TTC549 (cell line): Measurements from ENCODE around the gene ADAMTS9.
"Not testable (repeated sequence)": the region's sequence is repeated elsewhere in the genome, so short reads cannot be mapped to it uniquely, and the experiment has no call there.

Experiments
- FAIRE-seq: peaks from 2 replicates; lab custom pipeline; 2012; peaks lifted over from hg19 to GRCh38; lab: Jason Lieb, UNC

Gene ADAMTS9

DNA sequence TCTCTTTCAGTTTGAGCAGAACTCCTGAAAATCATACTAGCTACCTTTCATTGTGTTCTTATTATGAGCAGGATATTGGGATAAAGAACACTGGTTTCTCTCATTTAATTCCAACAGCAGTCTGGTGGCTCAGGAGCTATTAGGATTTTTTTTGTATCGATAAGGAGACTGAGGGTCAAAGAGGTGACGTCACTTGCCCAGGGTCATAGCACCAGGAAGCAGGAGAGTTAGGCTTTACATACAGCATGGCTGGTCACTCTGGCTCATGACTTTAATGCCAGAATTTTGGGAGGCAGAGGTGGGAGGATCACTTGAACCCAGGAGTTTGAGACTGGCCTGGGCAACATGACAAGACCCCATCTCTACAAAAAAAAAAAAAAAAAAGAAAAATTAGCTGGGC is 113.6 kb downstream of the ADAMTS9 start:
- no peak for FAIRE-seq

- FAIRE-seq, result no peak
Observed at GRCh38 chr3:64571982-64572381, 115.8 kb downstream of the ADAMTS9 start.

- FAIRE-seq, result no peak
Observed at GRCh38 chr3:64568895-64569517, 118.8 kb downstream of the ADAMTS9 start.

DNA sequence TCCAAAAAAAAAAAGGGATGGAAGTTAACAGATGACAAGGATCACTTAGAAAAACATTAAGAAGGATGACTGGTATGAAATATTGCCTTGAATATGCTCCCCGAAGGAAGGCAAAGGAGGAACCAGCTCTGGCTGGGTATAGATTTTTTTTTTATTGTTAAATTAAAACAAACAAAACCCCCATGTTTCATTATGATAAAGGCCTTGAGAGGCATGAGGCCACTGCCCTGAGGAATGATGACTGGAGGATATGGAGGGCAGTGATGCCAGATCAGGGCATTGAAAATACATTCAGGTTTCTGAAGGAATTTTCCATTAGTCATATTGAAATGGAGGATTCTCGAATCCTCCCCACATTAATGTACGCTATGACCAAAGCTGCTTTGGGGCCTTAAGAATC is 120.9 kb downstream of the ADAMTS9 start:
- FAIRE-seq, result no peak

DNA sequence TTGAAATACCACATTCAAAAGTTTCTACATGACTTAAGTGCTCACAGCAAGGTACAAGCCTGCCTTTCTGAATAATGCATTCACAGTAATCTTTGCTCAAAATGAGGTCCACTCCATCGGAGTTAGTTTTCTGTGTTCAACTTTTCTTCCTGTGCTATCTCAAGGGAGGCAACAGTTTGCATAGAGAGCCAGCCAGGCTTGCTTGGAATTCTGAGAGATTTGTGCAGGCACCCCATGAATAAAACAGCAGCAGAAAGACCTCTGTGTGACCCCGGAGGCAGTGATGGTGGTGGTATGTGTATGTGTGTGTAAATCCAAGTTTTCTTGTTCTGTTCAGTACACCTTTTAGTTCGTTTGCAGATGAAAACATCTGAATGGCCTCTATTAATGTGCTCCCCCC is 124.0 kb downstream of the ADAMTS9 start:
- no peak for FAIRE-seq

- no peak for FAIRE-seq
Observed at GRCh38 chr3:64561868-64562267, 125.9 kb downstream of the ADAMTS9 start.

DNA sequence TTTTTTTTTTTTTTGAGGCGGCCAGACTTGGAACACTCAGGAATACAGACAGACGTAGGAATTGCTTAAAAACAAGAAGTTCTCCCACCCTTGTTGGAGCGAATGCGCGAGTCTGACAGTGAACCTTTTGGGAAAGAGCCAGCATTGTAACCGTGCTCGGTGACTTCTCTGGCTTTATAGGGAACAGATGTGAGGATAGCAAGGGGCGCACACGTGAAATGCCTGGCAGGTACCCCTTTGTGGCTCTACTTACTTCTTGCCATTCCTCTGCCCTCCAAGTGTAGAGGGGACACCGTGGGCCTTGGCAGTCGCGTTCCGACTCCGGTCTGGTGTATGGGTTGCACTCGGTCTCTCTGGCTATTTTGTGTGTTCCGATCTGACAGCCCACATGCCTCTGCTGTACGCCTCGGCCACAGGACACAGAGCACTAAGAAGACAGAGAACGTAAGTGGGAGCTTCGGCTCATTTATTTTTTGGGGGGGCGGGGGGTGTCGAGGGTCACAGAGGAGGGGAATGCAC is 126.4 kb downstream of the ADAMTS9 start:
- no peak for FAIRE-seq

DNA sequence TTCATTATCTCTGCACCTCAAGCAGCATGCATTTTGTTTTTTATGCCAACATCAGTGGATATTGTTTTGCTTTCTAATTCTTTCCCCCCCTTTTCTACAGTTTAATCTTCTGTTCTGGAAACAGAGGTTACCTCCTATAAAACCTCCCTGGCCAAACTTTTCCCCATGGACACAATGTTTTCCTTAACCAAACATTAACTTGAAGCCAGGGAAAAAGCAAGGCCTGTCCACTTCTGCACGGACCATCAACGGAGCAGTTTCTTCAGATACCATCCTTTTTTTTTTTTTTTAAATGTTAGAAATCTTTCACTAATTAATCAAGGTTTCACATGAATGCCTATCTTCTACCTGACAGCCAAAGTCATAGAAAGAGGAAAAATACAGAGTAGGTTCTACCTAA is 127.0 kb downstream of the ADAMTS9 start:
- FAIRE-seq, result no peak

- no peak for FAIRE-seq
Observed at GRCh38 chr3:64559588-64559987, 128.2 kb downstream of the ADAMTS9 start.

DNA sequence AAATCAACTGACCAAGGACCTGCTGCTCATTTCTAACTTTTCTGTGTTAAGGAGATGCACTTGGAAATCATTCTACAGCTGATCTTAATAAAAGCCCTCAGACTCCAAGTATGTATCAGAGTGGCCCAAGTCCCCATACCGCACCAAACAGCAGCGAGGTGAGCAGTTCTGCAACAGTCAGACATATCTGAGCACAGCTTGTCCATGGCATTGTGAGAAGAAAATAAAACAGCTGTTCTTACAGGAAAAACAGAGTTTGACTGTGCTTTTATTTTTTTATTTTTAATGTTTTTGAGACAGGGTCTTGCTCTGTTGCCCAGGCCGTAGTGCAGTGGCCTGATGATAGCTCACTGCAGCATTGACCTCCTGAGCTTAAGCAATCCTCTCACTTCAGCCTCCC is 131.8 kb downstream of the ADAMTS9 start:
- no peak for FAIRE-seq

GRCh38 chr3:64555351-64555750 is 132.4 kb downstream of the ADAMTS9 start:
- FAIRE-seq, result no peak

DNA sequence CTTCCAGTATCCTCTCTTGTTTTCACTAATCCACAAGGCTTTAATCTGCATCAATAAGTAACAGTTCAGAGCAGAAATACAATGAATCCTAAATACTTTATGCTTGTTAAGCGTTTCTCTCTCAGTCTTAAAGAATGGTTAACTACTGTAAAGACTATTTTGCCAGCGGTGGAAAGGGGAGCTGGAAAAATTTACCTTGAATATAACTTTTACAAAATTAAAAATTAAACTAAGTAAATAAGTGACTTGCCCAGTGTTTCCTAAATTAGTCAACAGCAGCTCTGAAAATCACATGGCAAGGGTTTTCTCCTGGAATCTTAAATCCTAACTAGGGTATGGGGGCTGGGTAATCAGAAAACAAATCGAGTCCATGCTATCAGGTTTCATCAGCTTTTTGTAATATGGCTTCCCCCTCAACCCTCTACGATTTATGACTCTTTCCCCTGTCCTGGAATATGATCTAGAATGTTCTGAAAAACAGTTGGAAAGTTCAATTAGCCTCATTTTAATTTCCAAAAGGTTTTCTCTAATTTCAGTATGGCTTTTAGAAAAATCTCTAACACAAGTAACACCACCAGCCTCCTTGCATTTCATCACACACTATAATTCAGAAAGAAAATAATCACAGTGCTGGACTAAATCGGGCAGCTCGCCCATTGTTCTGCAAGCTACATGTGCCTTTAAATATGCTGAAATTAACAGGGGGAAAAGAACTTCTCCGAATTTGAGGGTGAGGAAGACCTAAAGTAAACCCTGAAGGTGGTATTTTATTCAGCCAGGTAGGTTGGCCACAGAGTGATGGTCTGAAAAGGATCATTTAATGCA is 133.5 kb downstream of the ADAMTS9 start:
- no peak for FAIRE-seq

GRCh38 chr3:64552966-64553365 is 134.8 kb downstream of the ADAMTS9 start:
- no peak for FAIRE-seq

DNA sequence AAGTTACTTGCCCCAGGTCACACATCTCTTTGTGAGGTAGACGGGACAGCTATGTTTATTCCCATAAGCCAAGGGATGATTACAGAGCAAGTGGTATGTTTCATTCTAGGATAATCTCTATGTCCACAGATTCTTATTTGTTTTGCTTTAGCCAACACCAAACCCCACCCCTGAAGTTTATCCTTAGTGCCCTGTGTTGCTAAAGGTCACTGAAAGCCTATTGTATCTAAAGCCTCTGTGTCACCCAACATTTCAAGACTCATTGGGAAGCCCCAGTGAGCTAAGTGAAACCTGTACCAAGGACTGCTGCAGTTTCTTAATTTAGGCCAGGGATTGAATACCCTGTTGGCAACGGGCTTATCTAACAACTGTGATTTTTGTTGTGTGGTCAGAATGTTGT is 135.6 kb downstream of the ADAMTS9 start:
- FAIRE-seq, result no peak

DNA sequence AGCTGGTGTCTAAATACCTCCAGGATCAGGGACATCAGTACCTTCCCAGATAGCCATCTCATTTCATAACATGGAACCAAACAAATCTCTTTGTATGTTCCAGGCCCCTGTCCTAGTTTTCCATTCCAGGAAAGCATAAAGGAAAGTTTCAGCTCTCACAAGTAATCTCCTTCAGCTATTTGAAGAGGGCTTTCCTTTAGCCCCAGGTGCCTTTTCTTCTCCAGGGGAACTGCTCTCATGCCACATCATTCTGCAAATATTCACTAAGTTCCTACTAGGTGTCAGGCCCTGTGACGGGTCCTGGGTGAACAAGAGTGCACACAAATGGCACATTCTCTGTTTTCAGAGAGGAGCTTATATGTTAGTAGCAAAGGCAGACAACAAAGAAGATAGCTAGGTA is 136.1 kb downstream of the ADAMTS9 start:
- FAIRE-seq, result no peak

- no peak for FAIRE-seq
Observed at GRCh38 chr3:64550745-64551144, 137.1 kb downstream of the ADAMTS9 start.

- no peak for FAIRE-seq
Observed at GRCh38 chr3:64549869-64550268, 137.9 kb downstream of the ADAMTS9 start.

DNA sequence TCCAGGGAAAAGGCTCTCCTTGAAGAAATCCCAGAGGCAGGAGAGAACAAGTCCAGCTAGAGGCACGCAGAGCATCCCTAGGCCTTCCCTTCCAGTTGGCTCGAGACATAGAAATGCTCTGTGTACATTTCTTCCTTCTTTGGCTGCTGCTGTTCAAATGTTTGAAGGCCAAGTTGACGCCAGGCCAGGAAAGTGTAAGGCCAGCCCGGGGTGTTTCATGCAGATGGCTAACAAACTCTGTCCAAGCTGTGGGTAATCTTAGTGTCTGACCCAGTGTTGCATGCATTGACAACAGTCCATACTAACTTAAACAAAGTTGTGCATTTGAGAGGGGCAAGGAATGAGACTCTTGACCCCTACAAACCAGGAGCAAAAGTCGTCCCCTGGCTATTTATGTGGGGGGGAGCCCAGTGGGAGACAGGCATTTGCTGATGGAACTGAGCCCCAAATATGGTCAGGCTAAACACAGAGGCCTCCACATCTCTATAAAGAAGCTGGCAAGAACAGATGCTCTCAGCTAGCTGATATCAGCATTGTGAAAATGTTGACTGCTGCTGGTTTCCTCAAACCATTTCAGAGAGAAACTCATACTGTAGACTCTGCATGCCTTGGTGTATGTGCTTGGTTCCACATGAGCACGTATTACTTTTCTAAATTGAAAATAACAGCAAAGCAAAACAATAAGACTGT is 139.5 kb downstream of the ADAMTS9 start:
- no peak for FAIRE-seq

- FAIRE-seq, result no peak
Observed at GRCh38 chr3:64546856-64547255, 140.9 kb downstream of the ADAMTS9 start.

GRCh38 chr3:64545239-64545638 is 142.6 kb downstream of the ADAMTS9 start:
- FAIRE-seq, result not testable (repeated sequence)

- no peak for FAIRE-seq
Observed at GRCh38 chr3:64541803-64542202, 146.0 kb downstream of the ADAMTS9 start.

GRCh38 chr3:64539451-64540196 is 148.2 kb downstream of the ADAMTS9 start:
- FAIRE-seq, result no peak
